Vagina (tissue), 2 donors: ENCODE results near the gene DNAJB7.

ENCODE experiments used
- CTCF ChIP-seq, 3 experiments: fragments of 450-650 bp in 2 of 3; fragments of 200-600 bp in 1 of 3; sonication (generic) in 1 of 3; IDR thresholded peaks; one replicate each; pipeline ENCODE4 v1.5.1; 2017 to 2019; ENCODE audit warnings: antibody characterized with exemption in 3 of 3, mild to moderate bottlenecking in 2 of 3, moderate library complexity in 2 of 3
- POLR2A ChIP-seq, 2 donors: fragments of 450-650 bp; IDR thresholded peaks; one replicate each; pipeline ENCODE4 v1.6.1; 2017; ENCODE audit warnings: antibody characterized with exemption in 2 of 2, mild to moderate bottlenecking in 2 of 2, moderate library complexity in 2 of 2

GRCh38 chr22:40834619-40835018 is 27.3 kb downstream of the DNAJB7 start:
- TF ChIP-seq CTCF (IDR thresholded peaks at IDR 0.05) (no peak), POLR2A (IDR thresholded peaks at IDR 0.05) (no peak)
